CD4-positive, alpha-beta T cell treated with Interleukin-4 for 4 hours (primary cell): ENCODE results near the gene HRAS.
A peak's percentile ranks its signal among the peaks of the same experiment; 100 is the strongest.

Experiments used
- DNase-seq: peaks from one replicate; pipeline ENCODE4 v3.0.0-alpha.2; 2020

The HRAS gene

DNA sequence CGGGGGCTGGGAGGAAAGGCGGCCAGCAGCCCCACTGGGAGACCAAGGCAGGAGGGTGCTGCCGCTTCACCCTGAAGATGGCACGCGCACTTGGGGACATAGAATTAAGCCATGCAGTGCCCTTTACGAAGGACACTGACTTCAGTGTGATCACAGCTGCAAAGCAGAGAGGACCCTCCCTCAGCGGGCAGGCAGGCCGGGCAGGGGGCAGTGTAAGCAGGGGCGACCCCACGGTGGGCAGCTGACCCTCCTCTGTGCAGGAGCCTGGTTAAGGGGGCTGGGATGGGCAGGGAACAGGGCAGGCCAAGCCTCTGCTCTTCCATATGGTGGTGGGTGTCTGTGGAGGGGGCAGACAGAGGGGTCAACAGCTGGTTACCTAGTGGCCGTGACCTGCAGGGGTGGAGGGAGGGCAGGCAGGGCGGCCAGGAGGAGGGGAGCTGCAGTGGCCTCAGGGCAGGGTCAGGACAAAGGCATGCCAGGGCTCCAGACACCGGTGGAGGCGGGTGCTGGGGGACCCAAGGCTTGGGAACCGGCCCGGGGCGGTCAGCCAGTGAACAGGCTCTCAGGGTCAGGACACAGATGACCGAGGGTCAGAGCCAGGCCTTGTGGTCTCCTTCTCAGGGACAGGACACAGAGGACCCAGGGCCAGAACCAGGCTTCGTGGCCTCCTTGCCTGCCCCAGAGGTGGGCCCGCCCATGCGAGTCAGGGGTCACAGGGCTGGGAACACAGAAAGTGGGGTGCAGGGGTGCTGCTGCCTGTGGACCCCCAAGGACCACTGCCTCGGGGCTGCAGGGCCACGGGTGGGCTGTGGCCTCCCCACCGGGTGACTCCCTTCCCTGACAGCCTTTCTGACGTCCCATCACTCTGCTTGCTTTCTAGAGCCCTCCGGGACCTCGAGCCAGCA, 18.0 kb upstream of the HRAS start:
- DNase-seq, result no peak

DNA sequence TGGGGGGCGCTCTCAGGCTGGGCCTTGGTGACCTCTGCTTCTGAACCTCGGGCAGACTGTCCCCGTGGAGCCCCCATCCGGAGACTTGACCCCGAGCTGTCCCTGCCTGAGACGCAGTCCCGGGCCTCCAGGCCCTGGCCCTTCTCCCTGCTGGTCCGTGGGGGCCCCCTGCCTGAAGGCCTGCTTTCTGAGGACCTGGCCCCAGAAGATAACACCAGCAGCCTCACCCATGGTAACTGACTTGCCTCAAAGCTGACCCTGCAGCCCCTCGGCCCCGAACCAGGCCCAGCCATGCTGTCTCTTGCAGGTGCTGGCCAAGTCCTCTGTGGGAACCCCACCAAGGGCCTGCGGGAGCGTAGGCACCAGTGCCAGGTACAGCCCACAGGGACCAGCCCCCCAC, 16.2 kb upstream of the HRAS start:
- DNase-seq, result no peak

DNA sequence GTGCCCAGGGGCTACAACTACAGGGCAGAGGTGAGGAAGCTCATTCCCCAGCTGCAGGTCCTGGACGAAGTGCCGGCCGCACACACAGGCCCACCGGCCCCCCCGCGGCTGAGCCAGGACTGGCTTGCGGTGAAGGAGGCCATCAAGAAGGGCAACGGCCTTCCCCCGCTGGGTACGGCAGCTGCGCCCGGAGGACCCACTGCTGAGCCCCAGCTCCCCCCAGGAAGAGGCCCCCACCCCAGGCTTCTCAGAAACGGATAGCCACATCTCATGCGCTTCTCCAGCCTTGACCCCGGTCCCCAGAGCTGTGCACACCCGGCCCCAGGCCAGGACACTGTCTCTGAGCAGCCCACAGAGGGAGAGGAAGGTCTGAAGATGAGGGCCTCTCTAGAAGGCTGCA, 15.8 kb upstream of the HRAS start:
- no peak for DNase-seq

DNA sequence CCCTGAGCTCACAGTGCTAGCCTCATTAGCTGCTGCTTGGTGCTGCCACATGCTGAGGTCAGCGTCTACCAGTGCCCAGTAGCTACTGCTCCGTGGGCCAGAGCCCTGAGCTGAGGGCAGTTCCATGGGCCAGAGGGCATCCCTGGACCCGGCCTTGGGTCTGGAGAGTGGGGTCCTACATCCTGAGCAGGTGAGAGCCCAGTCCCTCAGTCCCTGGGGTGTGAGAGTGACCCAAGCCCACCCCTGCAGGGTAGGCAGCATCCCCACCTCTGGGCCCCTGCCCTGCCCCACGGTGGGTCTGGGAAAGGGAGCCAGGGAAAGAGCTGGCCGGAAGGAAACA, 15.3 kb upstream of the HRAS start:
- DNase-seq, result no peak

DNA sequence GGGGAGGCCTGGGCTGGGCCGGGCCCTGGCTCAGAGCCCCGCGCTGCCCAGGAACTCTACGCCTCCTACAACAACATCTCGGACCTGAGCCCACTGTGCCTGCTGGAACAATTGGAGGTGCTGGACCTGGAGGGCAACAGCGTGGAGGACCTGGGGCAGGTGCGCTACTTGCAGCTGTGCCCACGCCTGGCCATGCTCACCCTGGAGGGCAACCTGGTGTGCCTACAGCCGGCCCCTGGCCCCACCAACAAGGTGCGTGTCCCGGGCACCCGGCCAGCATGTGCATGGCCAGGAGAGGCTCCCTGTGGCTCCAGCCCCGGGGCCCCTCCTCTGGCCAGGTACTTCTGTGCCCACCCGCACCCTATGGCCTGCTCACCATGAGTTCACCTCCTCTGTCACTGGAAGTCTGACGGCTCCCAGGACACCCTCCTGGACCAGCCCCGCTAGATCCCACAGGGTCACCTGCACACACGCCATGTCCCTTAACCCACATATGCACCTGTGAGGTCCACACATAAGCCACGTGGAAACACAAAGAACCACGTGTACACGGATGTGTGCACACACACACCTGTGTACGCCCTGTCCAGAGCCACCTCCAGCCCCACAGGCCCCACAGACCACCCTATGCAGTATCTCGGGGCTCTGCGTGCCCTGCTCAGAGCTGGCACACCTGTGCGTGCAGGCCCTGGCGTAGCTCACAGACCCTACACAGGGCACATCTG, 14.8 kb upstream of the HRAS start:
- DNase-seq, result no peak

DNA sequence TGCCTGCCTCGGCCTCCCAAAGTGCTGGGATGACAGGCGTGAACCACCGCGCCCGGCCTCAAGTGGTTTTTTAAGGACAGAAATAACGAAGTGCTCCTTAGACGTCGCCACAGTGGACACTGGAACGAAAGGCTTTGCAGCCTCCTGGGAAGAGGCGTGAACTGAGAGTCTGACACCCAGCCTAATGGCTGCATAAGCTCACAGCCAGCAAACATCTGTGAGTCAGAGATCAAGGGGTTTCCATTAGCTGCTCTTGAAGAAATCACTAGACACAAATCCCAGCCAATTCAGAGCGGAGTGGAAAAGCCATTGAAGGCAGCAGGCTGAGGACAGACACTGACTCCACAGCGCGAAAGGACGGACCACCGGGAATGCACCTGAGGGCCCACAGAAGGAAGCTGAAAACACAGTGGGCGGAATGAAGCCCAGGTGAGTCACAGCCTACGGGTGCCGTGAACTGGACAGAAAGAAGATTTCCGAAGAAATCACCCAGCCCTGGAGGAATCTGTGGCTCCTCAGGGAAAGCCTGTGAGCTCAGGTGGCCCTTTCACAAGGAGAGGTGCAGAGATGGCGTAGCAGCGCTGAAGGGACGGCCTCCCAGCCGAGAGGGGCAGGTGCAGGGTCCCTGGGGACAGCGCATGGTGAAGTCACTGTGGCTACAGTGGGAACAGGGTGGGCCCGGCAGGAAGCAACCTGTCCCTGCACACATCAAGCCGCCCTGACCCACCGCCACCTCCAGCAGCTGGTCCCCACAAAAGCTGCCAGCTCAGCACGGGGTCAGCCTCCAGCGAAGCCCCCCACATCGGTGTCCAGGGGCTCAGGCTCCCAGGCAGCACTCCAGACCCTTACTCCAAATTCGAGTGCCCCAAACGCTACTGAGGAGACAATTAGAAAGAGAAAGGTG, 13.6 kb upstream of the HRAS start:
- no peak for DNase-seq

DNA sequence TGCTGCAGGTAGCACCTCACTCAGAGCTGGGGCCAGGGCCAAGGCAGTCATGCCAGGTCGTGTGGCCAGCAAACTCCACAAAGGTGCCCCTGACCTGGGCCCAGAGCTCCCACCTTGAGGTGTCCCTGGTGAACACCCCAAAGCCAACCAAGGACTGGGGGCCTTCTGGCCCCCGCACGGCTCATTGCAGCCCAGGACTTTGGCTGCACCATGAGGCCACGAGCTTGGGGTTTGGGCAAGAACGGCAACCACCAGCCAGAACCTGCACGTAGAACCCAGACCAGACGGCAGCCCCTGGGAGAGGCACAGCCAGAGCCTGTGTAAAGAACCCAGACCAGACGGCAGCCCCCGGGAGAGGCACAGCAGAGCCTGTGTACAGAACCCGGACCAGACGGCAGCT, 9.8 kb upstream of the HRAS start:
- no peak for DNase-seq

DNA sequence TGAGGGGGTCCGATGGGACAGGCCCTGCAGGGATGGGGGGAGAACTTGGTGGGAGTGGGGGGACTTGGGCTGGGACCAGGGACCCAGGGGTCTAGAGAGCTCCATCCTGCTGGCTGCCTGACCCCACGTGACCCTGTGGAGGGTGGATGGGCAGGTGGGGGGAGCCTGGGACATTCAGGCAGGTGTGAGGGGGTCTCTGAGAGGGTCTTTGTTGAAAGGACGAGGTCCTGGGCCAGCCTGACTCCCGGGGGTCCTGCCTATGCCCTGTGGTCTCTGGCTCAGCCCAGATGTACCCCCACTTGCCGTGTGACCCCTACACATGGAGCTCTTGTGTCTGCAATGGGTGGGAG, 9.4 kb upstream of the HRAS start:
- no peak for DNase-seq

DNA sequence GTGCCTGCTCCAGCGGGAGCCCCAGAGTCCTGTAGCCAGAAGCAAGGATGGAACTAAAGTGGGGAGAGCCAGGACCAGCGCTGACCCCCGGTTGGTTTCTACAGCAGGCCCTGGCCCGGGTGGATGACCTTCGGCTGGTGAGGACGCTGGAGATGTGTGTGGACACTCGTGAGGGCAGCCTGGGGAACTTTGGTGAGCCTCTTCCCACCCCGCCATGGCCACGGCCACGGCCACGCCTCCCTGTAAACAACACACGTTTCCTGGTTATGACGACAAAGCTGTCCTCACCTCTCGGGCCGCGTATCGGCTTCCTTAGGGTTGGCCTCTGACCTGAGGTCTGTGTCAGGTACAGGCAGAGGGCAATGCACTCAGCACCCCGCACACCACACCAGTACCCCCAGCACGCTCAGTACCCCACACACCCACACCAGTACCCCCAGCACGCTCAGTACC, 6.1 kb upstream of the HRAS start:
- no peak for DNase-seq

DNA sequence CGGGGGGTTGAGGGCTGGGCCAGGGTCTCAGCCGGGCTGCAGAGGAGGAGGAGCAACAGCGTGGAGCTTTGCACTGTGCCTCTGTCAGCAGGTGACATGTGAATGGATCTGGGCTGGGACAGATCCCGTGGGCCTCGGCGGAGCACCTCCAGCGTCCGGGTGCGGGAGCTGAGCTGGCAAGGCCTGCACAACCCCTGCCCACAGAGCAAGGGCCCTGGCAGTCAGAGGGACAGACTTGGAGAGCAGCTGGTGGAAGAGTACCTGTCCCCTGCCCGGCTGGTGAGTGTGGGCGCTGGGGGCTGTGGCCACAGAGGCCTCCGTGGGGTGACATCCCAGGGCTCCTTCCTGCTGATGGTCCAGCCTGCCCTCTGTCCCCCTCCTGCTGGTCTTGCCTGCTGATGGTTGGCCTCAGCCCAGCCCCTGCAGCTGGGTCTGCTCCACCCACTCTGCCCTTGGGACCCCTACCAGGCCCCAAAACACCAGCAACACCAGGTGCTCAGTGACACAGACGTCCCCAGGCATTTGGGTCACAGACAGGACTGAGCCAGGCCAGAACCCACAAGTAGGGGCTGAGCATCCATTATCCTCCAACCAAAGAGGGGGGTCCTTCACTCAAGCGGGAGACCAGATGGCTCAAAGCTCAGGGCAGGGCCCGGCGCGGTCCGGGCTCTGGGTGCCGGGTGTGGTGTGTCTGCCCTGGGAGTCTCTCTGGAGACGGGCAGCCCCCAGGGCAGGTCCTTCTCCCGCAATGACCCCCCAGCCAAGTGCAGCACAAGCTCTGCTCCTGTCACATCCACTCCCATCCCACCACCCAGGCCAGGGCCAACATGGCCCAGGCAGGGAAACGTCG, 5.4 kb upstream of the HRAS start:
- no peak for DNase-seq

DNA sequence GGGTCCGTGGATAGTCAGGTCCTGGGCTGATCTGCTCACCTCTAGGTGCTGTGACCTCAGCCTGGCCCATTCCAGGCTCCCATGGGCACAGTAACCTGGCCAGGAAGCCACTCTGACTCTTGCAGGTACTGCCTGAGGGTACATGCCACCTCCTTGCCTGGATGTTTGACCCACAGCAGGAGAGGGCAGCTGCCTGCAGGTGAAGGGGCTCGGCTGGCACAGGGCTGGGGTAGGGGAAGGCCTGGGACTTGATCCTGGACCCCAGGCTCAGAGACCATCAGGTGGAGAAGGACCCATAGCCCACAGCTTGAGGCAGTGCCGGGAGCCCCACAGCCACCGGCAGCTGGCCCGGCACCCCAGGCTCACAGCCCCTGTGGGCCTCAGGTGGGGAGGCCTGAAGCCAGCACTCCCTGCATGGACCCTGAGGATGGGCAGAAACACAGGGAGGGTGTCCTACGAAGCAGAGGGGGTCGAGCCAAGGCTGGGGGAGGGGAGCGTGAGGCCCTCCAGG, 4.7 kb upstream of the HRAS start:
- DNase-seq, result no peak

DNA sequence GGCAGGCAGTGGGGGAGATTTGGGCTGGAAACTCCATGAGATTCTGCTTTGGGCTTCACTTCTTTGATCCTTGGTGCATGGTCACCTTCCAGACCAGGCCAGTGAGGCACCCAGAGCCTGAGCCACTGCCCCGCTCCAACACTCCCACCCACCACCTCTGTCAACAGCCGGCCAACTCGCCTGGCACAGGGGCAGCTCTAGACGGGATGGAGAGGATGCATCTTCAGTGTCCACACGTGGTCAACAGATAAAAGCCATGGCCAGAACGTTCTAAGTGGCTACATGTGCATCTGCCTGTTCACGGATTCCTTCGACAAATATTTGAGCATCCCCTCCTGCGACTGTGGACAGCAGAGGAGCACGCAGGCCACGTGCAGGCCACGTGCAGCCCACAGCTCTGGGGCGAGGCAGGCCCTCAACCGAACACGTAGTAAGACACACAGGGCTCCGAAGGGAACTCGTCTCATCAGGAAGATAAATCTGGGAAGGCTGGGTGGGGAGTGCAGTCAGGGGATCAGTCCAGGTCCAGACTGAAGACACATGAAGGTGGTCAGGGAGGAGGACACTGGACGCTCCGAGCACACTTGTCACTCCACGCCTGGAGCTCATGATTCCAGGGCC, 3.2 kb upstream of the HRAS start:
- DNase-seq, result no peak

DNA sequence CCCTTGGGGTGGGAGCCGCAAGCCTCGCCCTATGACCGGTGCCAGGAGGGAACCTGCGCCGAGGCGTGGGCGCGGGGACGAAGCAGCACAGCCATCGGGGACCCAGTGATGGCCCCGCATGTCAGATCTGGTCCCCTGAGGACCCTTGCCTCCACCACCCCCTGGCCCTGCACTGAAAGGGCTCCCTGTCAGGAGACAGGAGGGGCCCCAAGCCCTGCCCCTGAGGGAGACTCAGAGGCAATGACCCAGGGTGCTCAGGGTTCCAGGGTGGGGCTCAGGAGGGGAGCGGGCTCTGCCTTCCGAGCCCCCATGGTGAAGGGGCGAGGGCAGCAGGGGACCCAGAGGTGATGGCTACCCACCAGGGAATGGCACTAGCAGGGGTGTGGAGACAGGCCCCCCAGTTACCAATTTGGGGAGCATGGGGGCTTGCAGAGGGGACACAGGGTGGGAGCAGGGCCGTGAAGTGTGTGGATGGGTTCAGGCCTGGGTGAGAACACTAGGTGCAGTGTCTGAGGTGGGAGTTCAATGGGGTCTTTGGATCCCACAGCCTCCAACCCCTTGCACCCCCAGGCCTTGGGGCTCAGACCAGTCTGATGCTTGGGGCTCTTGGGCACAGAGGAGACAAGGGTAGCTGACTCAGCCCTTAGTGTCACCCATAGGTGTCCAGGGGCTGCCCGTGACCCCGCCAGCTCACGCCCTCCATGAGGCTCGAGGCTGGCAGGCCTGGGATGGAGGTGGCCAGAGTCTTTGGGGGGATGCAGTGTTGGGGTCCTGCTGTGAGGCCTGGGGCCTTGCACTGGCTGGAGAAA, 2.5 kb upstream of the HRAS start:
- DNase-seq, result no peak

DNA sequence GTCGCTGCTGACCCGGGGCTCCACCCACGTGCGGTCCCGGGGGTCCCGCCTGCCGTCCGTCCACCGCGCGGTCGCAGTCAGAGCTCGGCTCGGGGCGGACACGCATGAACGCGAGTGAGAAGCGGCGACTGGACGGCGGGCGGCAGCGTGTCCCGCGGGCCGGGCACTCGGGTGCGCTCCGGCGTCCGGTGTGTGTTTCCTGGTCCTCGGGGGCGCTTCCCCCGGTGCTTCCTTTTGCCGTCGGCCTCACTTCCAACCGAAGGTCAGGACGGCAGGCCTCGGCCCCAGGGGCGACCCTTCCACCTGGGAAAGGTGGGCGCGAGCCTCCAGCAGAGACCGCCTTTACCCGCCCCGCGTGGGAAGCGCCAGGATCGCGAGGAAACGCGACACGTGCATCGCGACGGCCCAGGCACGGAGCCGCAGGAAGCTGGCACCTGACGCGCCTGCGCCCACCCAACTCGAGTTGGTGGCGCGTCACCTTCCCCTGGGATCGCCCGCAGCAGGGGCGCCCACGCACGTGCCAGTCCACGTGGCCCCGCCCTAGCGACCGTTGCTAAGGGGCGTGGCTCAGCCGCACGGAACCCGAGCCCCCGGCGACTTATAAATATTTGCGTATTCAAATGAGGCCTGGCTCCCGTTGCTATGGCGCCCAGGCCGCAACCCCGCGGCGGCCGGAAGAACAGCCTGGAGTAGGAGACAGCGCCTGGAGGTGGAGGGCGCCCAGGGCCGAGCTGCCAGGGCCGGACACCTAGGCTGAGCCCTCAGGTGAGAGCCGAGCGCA, 1.7 kb upstream of the HRAS start, which contains the start of gene LRRC56:
Gene LRRC56 (plus strand): TSS at position 687 of the 781 bp plus-strand sequence. CDS start 3,158 bp downstream, outside the sequence.
- DNase-seq, result peak; percentile 96

DNA sequence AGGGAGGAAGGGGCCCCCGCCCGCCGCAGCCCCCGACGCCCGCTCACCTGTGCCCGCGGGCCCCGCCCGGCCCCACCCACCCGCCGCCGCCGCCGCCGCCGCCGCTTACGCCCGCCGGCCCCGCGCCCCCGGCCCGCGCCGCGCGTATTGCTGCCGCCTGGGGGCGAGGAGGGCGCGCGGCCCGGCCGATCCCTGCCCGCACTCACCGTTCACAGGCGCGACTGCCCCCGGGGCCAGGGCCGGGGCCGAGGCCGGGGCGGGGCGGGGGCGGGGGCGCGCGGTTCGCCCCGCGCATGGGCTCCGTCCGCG, 212 bp downstream of the HRAS start:
- no peak for DNase-seq

DNA sequence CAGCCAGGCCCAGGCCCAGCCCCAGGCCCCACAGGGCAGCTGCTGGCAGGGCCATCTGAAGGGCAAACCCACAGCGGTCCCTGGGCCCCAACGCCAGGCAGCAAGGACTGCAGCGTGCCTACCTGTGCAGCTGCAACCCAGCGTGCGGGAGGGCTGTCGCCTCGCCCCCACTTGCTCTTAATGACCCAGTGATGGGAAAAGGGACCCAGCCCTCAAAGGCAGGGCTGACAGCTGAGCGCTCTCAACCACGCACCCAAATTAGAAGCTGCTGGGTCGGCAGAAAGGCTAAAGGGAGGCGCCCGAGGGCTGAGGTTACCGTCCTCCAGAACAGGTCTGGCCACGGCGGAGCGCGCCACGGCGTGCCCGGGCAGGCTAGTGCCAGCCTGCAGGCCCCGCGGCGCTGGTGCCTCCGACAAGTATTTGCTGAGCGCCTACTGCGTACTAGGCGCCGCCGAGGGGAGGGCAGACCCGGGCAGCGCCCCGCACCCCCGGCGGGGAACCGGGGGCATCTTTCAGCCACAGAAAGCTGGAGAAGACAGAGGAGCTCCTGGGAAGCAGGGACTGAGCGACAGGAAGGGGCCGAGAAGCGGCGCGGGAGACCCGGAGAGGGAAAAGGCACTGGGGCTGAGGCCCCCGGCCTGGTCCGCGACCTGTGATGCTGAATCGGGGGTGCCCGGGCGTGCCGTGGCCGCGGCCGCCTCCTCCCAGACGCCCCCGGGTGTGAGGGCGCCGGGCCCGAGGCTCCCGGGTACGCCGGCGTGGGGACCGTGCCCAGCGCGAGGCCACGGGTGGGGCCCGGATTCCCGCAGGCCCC, 773 bp downstream of the HRAS start:
- peak; percentile 13 for DNase-seq

DNA sequence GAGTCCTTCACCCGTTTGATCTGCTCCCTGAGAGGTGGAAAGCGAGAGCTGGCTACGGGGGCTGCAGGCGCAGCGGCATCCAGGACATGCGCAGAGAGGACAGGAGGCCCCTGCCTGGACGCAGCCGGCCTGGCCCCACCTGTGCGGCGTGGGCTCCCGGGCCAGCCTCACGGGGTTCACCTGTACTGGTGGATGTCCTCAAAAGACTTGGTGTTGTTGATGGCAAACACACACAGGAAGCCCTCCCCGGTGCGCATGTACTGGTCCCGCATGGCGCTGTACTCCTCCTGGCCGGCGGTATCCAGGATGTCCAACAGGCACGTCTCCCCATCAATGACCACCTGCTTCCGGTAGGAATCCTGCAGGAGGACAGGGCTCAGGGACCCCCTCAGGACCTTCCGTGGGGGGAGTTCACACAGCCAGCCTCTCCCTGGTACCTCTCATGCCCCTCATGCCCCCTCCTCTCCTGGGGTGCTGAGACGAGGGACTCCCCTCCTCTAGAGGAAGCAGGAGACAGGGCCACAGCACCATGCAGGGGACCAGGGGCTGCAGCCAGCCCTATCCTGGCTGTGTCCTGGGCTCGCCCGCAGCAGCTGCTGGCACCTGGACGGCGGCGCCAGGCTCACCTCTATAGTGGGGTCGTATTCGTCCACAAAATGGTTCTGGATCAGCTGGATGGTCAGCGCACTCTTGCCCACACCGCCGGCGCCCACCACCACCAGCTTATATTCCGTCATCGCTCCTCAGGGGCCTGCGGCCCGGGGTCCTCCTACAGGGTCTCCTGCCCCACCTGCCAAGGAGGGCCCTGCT, 1.6 kb downstream of the HRAS start:
- DNase-seq, result no peak

DNA sequence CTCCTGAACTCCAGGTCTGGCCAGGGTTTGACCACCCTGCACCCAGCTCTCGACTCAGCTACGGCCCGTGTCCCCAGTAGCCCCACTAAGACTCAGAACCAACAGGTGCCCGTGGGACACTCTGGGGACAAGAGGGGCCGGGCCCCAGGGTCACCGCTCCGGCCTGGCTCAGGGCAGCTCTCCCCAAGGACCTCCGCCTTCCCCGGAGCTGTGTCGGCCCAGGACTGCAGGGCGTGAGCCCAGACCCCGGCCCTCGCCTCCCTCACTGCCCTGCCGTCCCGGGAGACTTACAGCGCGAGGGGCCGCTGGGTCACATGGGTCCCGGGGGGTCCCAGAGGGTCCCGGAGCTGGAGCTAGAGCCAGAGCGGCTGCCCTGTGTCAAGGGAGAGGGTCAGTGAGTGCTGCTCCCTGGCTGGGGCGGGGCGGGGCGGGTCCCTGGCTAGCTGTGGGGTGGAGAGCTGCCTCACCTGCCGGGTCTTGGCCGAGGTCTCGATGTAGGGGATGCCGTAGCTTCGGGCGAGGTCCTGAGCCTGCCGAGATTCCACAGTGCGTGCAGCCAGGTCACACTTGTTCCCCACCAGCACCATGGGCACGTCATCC, 2.3 kb downstream of the HRAS start:
- no peak for DNase-seq
